Spleen (tissue), 11 donors: ENCODE data around the gene PPIL1. TPM values are rescaled to one million over a fixed set of nuclear protein-coding genes. Genes with fewer than 3 reads are reported as not detected.

Experiments
- DNase-seq: peaks from one replicate; pipeline ENCODE4 v3.0.0-alpha.2; 2020
- H3K27ac ChIP-seq, 8 donors: fragments of 200-600 bp; sonication (generic) in 7 of 8; 1 replicate in 4 of 8; 2 replicates in 4 of 8; pipeline versions ENCODE4 v1.5.0 to v1.8.0; 2016 to 2021; ENCODE audit warnings: inconsistent platforms in 4 of 8, mild to moderate bottlenecking in 4 of 8, moderate library complexity in 1 of 8
- H3K27me3 ChIP-seq, 7 donors: fragments of 200-600 bp; sonication (generic) in 6 of 7; replicated peaks in 1 of 7; 1 replicate in 4 of 7; 2 replicates in 3 of 7; pipeline versions ENCODE4 v1.5.0 to v1.8.0; 2016 to 2021; ENCODE audit warnings: inconsistent platforms in 3 of 7, mild to moderate bottlenecking in 1 of 7
- H3K36me3 ChIP-seq, 6 donors: fragments of 200-600 bp; sonication (generic) in 5 of 6; 1 replicate in 4 of 6; 2 replicates in 2 of 6; pipeline versions ENCODE4 v1.5.0 to v1.8.0; 2016 to 2021; ENCODE audit warnings: inconsistent platforms in 2 of 6
- H3K4me1 ChIP-seq, 6 donors: fragments of 200-600 bp; sonication (generic) in 5 of 6; 1 replicate in 3 of 6; 2 replicates in 3 of 6; pipeline versions ENCODE4 v1.5.0 to v1.8.0; 2016 to 2021; ENCODE audit warnings: inconsistent platforms in 3 of 6
- H3K4me3 ChIP-seq, 8 donors: fragments of 200-600 bp; sonication (generic) in 7 of 8; 1 replicate in 4 of 8; 2 replicates in 4 of 8; pipeline versions ENCODE4 v1.5.0 to v1.8.0; 2016 to 2021; ENCODE audit warnings: inconsistent platforms in 4 of 8, mild to moderate bottlenecking in 4 of 8, moderate library complexity in 2 of 8
- H3K9me3 ChIP-seq, 8 donors: fragments of 200-600 bp; sonication (generic) in 7 of 8; 1 replicate in 4 of 8; 2 replicates in 4 of 8; pipeline versions ENCODE4 v1.5.0 to v1.8.0; 2016 to 2021; ENCODE audit warnings: inconsistent platforms in 4 of 8
- CTCF ChIP-seq, 11 experiments: fragments of 200-600 bp in 7 of 11; fragments of 450-650 bp in 4 of 11; sonication (generic) in 4 of 11; IDR thresholded peaks in 8 of 11; conservative IDR thresholded peaks in 3 of 11; 1 replicate in 7 of 11; 2 replicates in 4 of 11; pipeline versions ENCODE4 v1.4.0 to v1.8.0; 2016 to 2021; ENCODE audit warnings: antibody characterized with exemption in 11 of 11, inconsistent platforms in 4 of 11, mild to moderate bottlenecking in 1 of 11
- POLR2A ChIP-seq, 3 donors: fragments of 450-650 bp; IDR thresholded peaks; one replicate each; pipeline ENCODE4 v1.5.1; 2017; ENCODE audit warnings: antibody characterized with exemption in 3 of 3, mild to moderate bottlenecking in 1 of 3
- POLR2AphosphoS5 ChIP-seq, 3 donors: sonication (generic); formaldehyde crosslinking; IDR thresholded peaks; one replicate each; pipeline ENCODE4 v1.5.1; 2017; ENCODE audit warnings: antibody characterized with exemption in 3 of 3
- whole genome bisulfite sequencing, 5 donors: extraction: QIAGEN DNeasy Blood & Tissue Kit in 3 of 5; methylation state at CpG; one replicate each; pipeline versions ENCODE4 v1.1.5 to v1.1.7; 2013 to 2018; 5-methylcytosine and 5-hydroxymethylcytosine counted together
- intact Hi-C: fragments of 100-400 bp; cut with DNase I; formaldehyde crosslinking; loops from one replicate; pipeline ENCODE4 v1.15.0; 2023; ENCODE audit warnings: low total_unique reads
- polyA plus RNA-seq, 3 donors: library from polyadenylated mRNA; stranded (reverse); fragments of 200-250 nt; gene quantifications; one replicate each; pipeline ENCODE4 v1.2.1, GENCODE V29; 2013
- total RNA-seq, 7 donors: library from RNA; depleted of rRNA in 3 of 7; stranded (reverse); fragments of >200 nt in 3 of 7; fragmentation: NEBNext Ultra II Directional in 4 of 7; extraction: Animal tissue kit (Norgen Biotek cat#: 25700) in 4 of 7; gene quantifications; one replicate each; pipeline versions ENCODE4 v1.1.0 to v1.2.1, GENCODE V29; 2016 to 2021
- donor health status: healthy with polysubstance abuse.
- donor health status: DM: no; HTN: no; CAD: no; lungs with moderate emphysema.
- donor health status: DM: no; HTN: no; CAD: no.
- donor health status: Bipolar disorder and iron deficiency.
- donor health status: healthy.
- donor health status: DM: no; HTN: no; CAD: no.
- donor health status: DM: yes; HTN: yes; CAD: no.

The PPIL1 gene
- total and polyA plus RNA-seq, 10 donors: 8.7 to 26.4 (median 13.5) TPM

- Histone ChIP-seq H3K9me3 (no peaks in the 10 kb centered on the region), H3K4me1 (peaks cover 9 to 51% (median 29%) of the 10 kb centered on the region in 6 donors), H3K36me3 (peaks cover 0 to 22% (median 7%) of the 10 kb centered on the region in 6 donors), H3K27ac (no peak overlapping the region), H3K4me3 (no peak overlapping the region), H3K27me3 (no peaks in the 10 kb centered on the region)
- intact Hi-C loops: loop anchor here (10.0 kb wide), 2 partner anchors 126 to 326 kb away; no protein-coding TSS in a partner anchor
- WGBS, 5 donors: 61 to 76% (median 70%) methylated on average over 6 of the region's 6 CpGs
- TF ChIP-seq POLR2A (IDR thresholded peaks at IDR 0.05) (no peak), POLR2AphosphoS5 (IDR thresholded peaks at IDR 0.05) (no peak), CTCF (IDR thresholded peaks at IDR 0.05 in 8 of 11, conservative IDR thresholded peaks at IDR 0.05 in 3 of 11) (no peak)
- DNase-seq: no peak
Observed at GRCh38 chr6:36888654-36889481, 14.3 kb upstream of the PPIL1 start.

GRCh38 chr6:36888115-36888643 lies 13.6 kb upstream of the PPIL1 start:
- Histone ChIP-seq H3K9me3 (no peaks in the 10 kb centered on the region), H3K27me3 (no peaks in the 10 kb centered on the region), H3K4me1 (peaks cover 9 to 51% (median 29%) of the 10 kb centered on the region in 6 donors), H3K27ac (no peak overlapping the region), H3K4me3 (no peak overlapping the region), H3K36me3 (peaks cover 0 to 15% (median 7%) of the 10 kb centered on the region in 6 donors)
- DNase-seq: no peak
- 94 to 97% (median 95%) methylated on average over 7 of the region's 7 CpGs for WGBS, 5 donors
- TF ChIP-seq CTCF (IDR thresholded peaks at IDR 0.05 in 8 of 11, conservative IDR thresholded peaks at IDR 0.05 in 3 of 11): no peak
- TF ChIP-seq POLR2A (IDR thresholded peaks at IDR 0.05): no peak
- no peak for TF ChIP-seq POLR2AphosphoS5 (IDR thresholded peaks at IDR 0.05)
- intact Hi-C loops: loop anchor here (10.0 kb wide), 2 partner anchors 127 to 327 kb away; no protein-coding TSS in a partner anchor

DNA sequence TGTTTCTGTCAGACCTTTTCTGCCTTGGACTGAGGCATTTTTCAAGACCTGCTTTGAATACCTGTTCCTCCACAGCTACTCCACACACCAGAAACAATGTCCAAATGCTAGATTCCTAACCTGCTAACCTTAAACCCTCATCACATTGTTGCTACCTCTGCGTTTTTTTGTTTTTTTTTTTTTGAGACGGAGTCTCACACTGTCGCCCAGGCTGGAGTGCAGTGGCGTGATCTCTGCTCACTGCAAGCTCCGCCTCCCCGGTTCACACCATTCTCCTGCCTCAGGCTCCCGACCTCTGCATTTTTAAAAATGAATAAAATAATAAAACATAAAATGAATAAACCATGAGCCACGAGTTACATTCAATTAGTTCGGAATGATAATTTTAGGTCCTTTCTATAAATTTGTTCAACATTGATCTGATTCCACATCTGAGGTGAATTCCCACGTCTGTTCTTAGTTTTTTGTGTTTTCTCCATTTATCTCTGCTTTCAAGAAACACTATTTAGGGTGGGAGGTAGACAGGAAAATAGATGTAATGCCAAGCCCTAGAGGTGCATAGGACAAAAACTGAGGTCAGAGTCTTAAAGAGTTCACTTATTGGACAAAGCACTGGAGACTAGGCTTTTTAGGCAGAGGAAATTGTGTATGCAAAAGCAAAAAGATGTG lies 12.5 kb upstream of the PPIL1 start:
- H3K9me3 ChIP-seq: no peaks in the 10 kb centered on the region
- H3K27ac ChIP-seq: peak overlapping the region in 2 of 8 donors; percentile 88
- no peaks in the 10 kb centered on the region for H3K27me3 ChIP-seq
- no peak for DNase-seq
- H3K36me3 ChIP-seq: peaks cover 0 to 4% (median under 1%) of the 10 kb centered on the region in 6 donors
- H3K4me3 ChIP-seq: peak overlapping the region in 5 of 8 donors; percentile 70 to 88 (median 75)
- H3K4me1 ChIP-seq: peaks cover 9 to 51% (median 29%) of the 10 kb centered on the region in 6 donors
- WGBS, 5 donors: 78 to 86% (median 85%) methylated on average over 10 of the region's 10 CpGs
- intact Hi-C loops: loop anchor here (10.0 kb wide), 2 partner anchors 128 to 328 kb away; no protein-coding TSS in a partner anchor
- TF ChIP-seq CTCF (IDR thresholded peaks at IDR 0.05 in 8 of 11, conservative IDR thresholded peaks at IDR 0.05 in 3 of 11) (no peak), POLR2A (IDR thresholded peaks at IDR 0.05) (no peak), POLR2AphosphoS5 (IDR thresholded peaks at IDR 0.05) (no peak)
